Spleen (tissue), 11 donors: Measurements from ENCODE around the gene RNF215. TPM values are rescaled to one million over a fixed set of nuclear protein-coding genes. Genes with fewer than 3 reads are reported as not detected.

Experiments used
- DNase-seq: peaks from one replicate; pipeline ENCODE4 v3.0.0-alpha.2; 2020
- H3K27ac ChIP-seq, 8 donors: fragments of 200-600 bp; sonication (generic) in 7 of 8; 1 replicate in 4 of 8; 2 replicates in 4 of 8; pipeline versions ENCODE4 v1.5.0 to v1.8.0; 2016 to 2021; ENCODE audit warnings: inconsistent platforms in 4 of 8, mild to moderate bottlenecking in 4 of 8, moderate library complexity in 1 of 8
- H3K27me3 ChIP-seq, 7 donors: fragments of 200-600 bp; sonication (generic) in 6 of 7; replicated peaks in 1 of 7; 1 replicate in 4 of 7; 2 replicates in 3 of 7; pipeline versions ENCODE4 v1.5.0 to v1.8.0; 2016 to 2021; ENCODE audit warnings: inconsistent platforms in 3 of 7, mild to moderate bottlenecking in 1 of 7
- H3K36me3 ChIP-seq, 6 donors: fragments of 200-600 bp; sonication (generic) in 5 of 6; 1 replicate in 4 of 6; 2 replicates in 2 of 6; pipeline versions ENCODE4 v1.5.0 to v1.8.0; 2016 to 2021; ENCODE audit warnings: inconsistent platforms in 2 of 6
- H3K4me1 ChIP-seq, 6 donors: fragments of 200-600 bp; sonication (generic) in 5 of 6; 1 replicate in 3 of 6; 2 replicates in 3 of 6; pipeline versions ENCODE4 v1.5.0 to v1.8.0; 2016 to 2021; ENCODE audit warnings: inconsistent platforms in 3 of 6
- H3K4me3 ChIP-seq, 8 donors: fragments of 200-600 bp; sonication (generic) in 7 of 8; 1 replicate in 4 of 8; 2 replicates in 4 of 8; pipeline versions ENCODE4 v1.5.0 to v1.8.0; 2016 to 2021; ENCODE audit warnings: inconsistent platforms in 4 of 8, mild to moderate bottlenecking in 4 of 8, moderate library complexity in 2 of 8
- H3K9me3 ChIP-seq, 8 donors: fragments of 200-600 bp; sonication (generic) in 7 of 8; 1 replicate in 4 of 8; 2 replicates in 4 of 8; pipeline versions ENCODE4 v1.5.0 to v1.8.0; 2016 to 2021; ENCODE audit warnings: inconsistent platforms in 4 of 8
- POLR2A ChIP-seq, 3 donors: fragments of 450-650 bp; IDR thresholded peaks; one replicate each; pipeline ENCODE4 v1.5.1; 2017; ENCODE audit warnings: antibody characterized with exemption in 3 of 3, mild to moderate bottlenecking in 1 of 3
- POLR2AphosphoS5 ChIP-seq, 3 donors: sonication (generic); formaldehyde crosslinking; IDR thresholded peaks; one replicate each; pipeline ENCODE4 v1.5.1; 2017; ENCODE audit warnings: antibody characterized with exemption in 3 of 3
- WGBS, 5 donors: extraction: QIAGEN DNeasy Blood & Tissue Kit in 3 of 5; methylation state at CpG; one replicate each; pipeline versions ENCODE4 v1.1.5 to v1.1.7; 2013 to 2018; 5-methylcytosine and 5-hydroxymethylcytosine counted together
- intact Hi-C: fragments of 100-400 bp; cut with DNase I; formaldehyde crosslinking; loops from one replicate; pipeline ENCODE4 v1.15.0; 2023; ENCODE audit warnings: low total_unique reads
- polyA plus RNA-seq, 3 donors: library from polyadenylated mRNA; stranded (reverse); fragments of 200-250 nt; gene quantifications; one replicate each; pipeline ENCODE4 v1.2.1, GENCODE V29; 2013
- total RNA-seq, 7 donors: library from RNA; depleted of rRNA in 3 of 7; stranded (reverse); fragments of >200 nt in 3 of 7; fragmentation: NEBNext Ultra II Directional in 4 of 7; extraction: Animal tissue kit (Norgen Biotek cat#: 25700) in 4 of 7; gene quantifications; one replicate each; pipeline versions ENCODE4 v1.1.0 to v1.2.1, GENCODE V29; 2016 to 2021
- TF ChIP-seq, protein P1 (sequence below), 11 experiments: fragments of 200-600 bp in 7 of 11; fragments of 450-650 bp in 4 of 11; sonication (generic) in 4 of 11; IDR thresholded peaks in 8 of 11; conservative IDR thresholded peaks in 3 of 11; 1 replicate in 7 of 11; 2 replicates in 4 of 11; pipeline versions ENCODE4 v1.4.0 to v1.8.0; 2016 to 2021; ENCODE audit warnings: antibody characterized with exemption in 11 of 11, inconsistent platforms in 4 of 11, mild to moderate bottlenecking in 1 of 11
- donor health status: healthy with polysubstance abuse.
- donor health status: DM: no; HTN: no; CAD: no; lungs with moderate emphysema.
- donor health status: DM: no; HTN: no; CAD: no.
- donor health status: Bipolar disorder and iron deficiency.
- donor health status: healthy.
- donor health status: DM: no; HTN: no; CAD: no.
- donor health status: DM: yes; HTN: yes; CAD: no.

RNF215 gene
- total and polyA plus RNA-seq, 10 donors, result 6.5 to 19.5 (median 12.8) TPM

DNA sequence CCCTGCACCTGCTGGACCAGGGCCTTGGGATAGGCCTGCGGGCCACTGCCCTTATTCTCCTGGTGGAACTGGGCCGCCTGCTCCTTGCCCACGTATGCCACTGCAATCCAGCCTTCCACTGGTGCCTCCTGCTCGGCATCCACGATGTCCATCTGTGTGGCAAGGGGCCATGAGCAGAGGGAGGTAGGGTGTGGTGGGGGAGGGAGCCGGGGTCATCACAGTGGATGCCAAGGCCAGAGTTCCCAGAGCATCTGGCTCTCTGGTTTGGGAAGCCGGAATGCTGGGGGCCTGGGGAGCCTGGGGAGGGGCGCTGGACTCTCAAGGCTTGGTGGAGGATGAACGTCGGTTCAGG is 627 bp downstream of the RNF215 start:
- peak overlapping the region in 7 of 8 donors; percentile 44 to 92 (median 73) for H3K27ac ChIP-seq
- WGBS, 5 donors, result 28 to 42% (median 32%) methylated on average over 9 to 10 of the region's 10 CpGs

DNA sequence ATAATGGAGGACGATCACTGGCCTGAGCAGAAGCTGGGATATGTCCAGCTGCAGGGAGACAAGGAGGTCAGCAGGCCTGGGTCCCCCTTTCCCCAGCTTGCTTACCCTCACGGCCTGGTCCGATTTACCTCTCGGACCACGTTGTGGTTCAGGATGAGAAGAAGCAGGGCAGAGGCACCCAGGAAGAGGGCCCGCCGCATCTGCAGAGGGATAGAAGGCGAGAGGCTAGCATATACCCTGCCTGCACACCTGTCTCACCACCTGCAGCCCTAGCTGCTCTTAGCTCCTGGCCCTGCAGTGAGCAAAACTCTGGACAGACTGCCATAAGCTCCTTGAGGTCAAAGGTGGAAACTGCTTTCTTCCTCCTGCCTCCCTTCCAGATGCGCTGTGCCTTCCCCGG is 1.3 kb downstream of the RNF215 start:
- 92 to 99% (median 94%) methylated on average over 10 of the region's 10 CpGs for WGBS, 5 donors
- TF ChIP-seq POLR2AphosphoS5 (IDR thresholded peaks at IDR 0.05) (no peak), POLR2A (IDR thresholded peaks at IDR 0.05) (no peak)
- TF ChIP-seq, protein P1, sequence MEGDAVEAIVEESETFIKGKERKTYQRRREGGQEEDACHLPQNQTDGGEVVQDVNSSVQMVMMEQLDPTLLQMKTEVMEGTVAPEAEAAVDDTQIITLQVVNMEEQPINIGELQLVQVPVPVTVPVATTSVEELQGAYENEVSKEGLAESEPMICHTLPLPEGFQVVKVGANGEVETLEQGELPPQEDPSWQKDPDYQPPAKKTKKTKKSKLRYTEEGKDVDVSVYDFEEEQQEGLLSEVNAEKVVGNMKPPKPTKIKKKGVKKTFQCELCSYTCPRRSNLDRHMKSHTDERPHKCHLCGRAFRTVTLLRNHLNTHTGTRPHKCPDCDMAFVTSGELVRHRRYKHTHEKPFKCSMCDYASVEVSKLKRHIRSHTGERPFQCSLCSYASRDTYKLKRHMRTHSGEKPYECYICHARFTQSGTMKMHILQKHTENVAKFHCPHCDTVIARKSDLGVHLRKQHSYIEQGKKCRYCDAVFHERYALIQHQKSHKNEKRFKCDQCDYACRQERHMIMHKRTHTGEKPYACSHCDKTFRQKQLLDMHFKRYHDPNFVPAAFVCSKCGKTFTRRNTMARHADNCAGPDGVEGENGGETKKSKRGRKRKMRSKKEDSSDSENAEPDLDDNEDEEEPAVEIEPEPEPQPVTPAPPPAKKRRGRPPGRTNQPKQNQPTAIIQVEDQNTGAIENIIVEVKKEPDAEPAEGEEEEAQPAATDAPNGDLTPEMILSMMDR (IDR thresholded peaks at IDR 0.05 in 8 of 11, conservative IDR thresholded peaks at IDR 0.05 in 3 of 11), result no peak
- H3K9me3 ChIP-seq, result no peaks in the 10 kb centered on the region

More for the DNA sequence above, 627 bp downstream of the RNF215 start:
- TF ChIP-seq, protein P1 (IDR thresholded peaks at IDR 0.05 in 8 of 11, conservative IDR thresholded peaks at IDR 0.05 in 3 of 11), result no peak
- no peak for TF ChIP-seq POLR2AphosphoS5 (IDR thresholded peaks at IDR 0.05)
- no peak for TF ChIP-seq POLR2A (IDR thresholded peaks at IDR 0.05)
- intact Hi-C loops, result loop anchor here (5.0 to 10.0 kb wide), 3 partner anchors 99 to 272 kb away; partner anchors contain the start of gene CASTOR1
- peak overlapping the region; percentile 24 to 81 (median 44) for H3K4me3 ChIP-seq
- DNase-seq, result no peak
- H3K36me3 ChIP-seq, result peaks cover 0 to 30% (median 0%) of the 10 kb centered on the region in 6 donors
- H3K4me1 ChIP-seq, result peaks cover 6 to 29% (median 16%) of the 10 kb centered on the region in 6 donors
- H3K27me3 ChIP-seq, result no peaks in the 10 kb centered on the region
- no peaks in the 10 kb centered on the region for H3K9me3 ChIP-seq

GRCh38 chr22:30383061-30383460 is 4.2 kb downstream of the RNF215 start:
- Histone ChIP-seq H3K4me1 (peaks cover 6 to 21% (median 14%) of the 10 kb centered on the region in 6 donors), H3K36me3 (peaks cover 0 to 56% (median 11%) of the 10 kb centered on the region in 6 donors), H3K27me3 (no peaks in the 10 kb centered on the region), H3K9me3 (no peaks in the 10 kb centered on the region), H3K4me3 (no peak overlapping the region), H3K27ac (no peak overlapping the region)
- intact Hi-C loops, result loop anchor here (10.0 kb wide), 1 partner anchor 268 kb away; no protein-coding TSS in a partner anchor
- WGBS, 5 donors, result 60 to 100% (median 91%) methylated on average over 2 to 3 of the region's 3 CpGs
- no peak for DNase-seq
- no peak for TF ChIP-seq POLR2AphosphoS5 (IDR thresholded peaks at IDR 0.05)

More for the DNA sequence above, 1.3 kb downstream of the RNF215 start:
- intact Hi-C loops, result loop anchor here (5.0 to 10.0 kb wide), 3 partner anchors 99 to 271 kb away; partner anchors contain the start of gene CASTOR1
- no peak for DNase-seq
- Histone ChIP-seq H3K36me3 (peaks cover 0 to 36% (median 0%) of the 10 kb centered on the region in 6 donors), H3K4me1 (peaks cover 6 to 23% (median 14%) of the 10 kb centered on the region in 6 donors), H3K4me3 (peak overlapping the region in 1 of 8 donors; percentile 81), H3K27ac (no peak overlapping the region), H3K27me3 (no peaks in the 10 kb centered on the region)

DNA sequence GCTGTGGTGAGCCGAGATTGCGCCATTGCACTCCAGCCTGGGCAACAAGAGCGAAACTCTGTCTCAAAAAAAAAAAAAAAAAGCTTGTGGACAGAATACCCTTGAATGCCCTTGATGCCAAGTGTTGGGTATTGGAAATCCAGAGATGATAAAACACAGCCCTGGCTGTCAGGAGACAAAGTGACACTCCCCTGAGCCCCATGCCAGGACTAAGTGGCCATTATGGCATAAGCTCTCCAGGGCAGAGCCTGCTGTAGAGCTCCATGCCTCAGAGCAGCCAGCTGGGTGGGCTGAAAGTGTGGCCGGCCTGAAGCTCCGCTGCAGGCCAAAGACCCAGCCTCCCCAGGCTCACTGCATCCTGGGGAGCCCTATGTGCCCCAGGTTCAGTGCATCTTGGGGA is 4.9 kb downstream of the RNF215 start:
- no peaks in the 10 kb centered on the region for H3K27me3 ChIP-seq
- H3K36me3 ChIP-seq, result peaks cover 0 to 63% (median 11%) of the 10 kb centered on the region in 6 donors
- 93 to 98% (median 96%) methylated on average over 5 of the region's 5 CpGs for whole genome bisulfite sequencing, 5 donors
- intact Hi-C loops, result loop anchor here (10.0 kb wide), 1 partner anchor 268 kb away; no protein-coding TSS in a partner anchor
- no peak for DNase-seq
- H3K27ac ChIP-seq, result no peak overlapping the region
- H3K4me3 ChIP-seq, result no peak overlapping the region
- H3K9me3 ChIP-seq, result no peaks in the 10 kb centered on the region
- H3K4me1 ChIP-seq, result peaks cover 6 to 16% (median 10%) of the 10 kb centered on the region in 6 donors
- TF ChIP-seq, protein P1 (IDR thresholded peaks at IDR 0.05 in 8 of 11, conservative IDR thresholded peaks at IDR 0.05 in 3 of 11), result no peak
- TF ChIP-seq POLR2AphosphoS5 (IDR thresholded peaks at IDR 0.05) (no peak), POLR2A (IDR thresholded peaks at IDR 0.05) (no peak)
